Gastrocnemius medialis (tissue), 4 donors: Measurements from ENCODE around the gene INPP4B. TPM values are rescaled to one million over a fixed set of nuclear protein-coding genes. Genes with fewer than 3 reads are reported as not detected.
A peak's percentile ranks its signal among the peaks of the same experiment; 100 is the strongest.

Experiments used
- ATAC-seq, 2 donors: fragments of 150-250 bp; one replicate each; pipeline ENCODE4 v1.9.1; 2016
- DNase-seq, 2 donors: peaks; one replicate each; pipeline ENCODE4 v3.0.0-alpha.2; 2019
- H3K27ac ChIP-seq, 4 donors: fragments of 200-600 bp; sonication (generic); 1 replicate in 1 of 4; 2 replicates in 3 of 4; pipeline ENCODE4 v1.5.1; 2016 to 2018; ENCODE audit warnings: mild to moderate bottlenecking in 2 of 4, moderate library complexity in 1 of 4
- H3K27me3 ChIP-seq, 3 donors: fragments of 200-600 bp; sonication (generic) in 2 of 3; 1 replicate in 1 of 3; 2 replicates in 2 of 3; pipeline versions ENCODE4 v1.5.1 to v1.6.0; 2016 to 2019; ENCODE audit warnings: mild to moderate bottlenecking in 1 of 3, moderate library complexity in 1 of 3
- H3K36me3 ChIP-seq, 2 donors: fragments of 200-600 bp; sonication (generic) in 1 of 2; one replicate each; pipeline ENCODE4 v1.5.1; 2017 to 2018
- H3K4me1 ChIP-seq, 2 donors: fragments of 200-600 bp; sonication (generic) in 1 of 2; one replicate each; pipeline ENCODE4 v1.5.1; 2016 to 2017; ENCODE audit warnings: mild to moderate bottlenecking in 2 of 2
- H3K4me3 ChIP-seq, 4 donors: fragments of 200-600 bp; sonication (generic) in 3 of 4; 1 replicate in 1 of 4; 2 replicates in 3 of 4; pipeline ENCODE4 v1.5.1; 2016 to 2019; ENCODE audit warnings: mild to moderate bottlenecking in 2 of 4
- H3K9me3 ChIP-seq, 3 donors: fragments of 200-600 bp; sonication (generic) in 2 of 3; 1 replicate in 1 of 3; 2 replicates in 2 of 3; pipeline ENCODE4 v1.5.1; 2016 to 2019
- CTCF ChIP-seq, 5 experiments: fragments of 450-650 bp in 3 of 5; fragments of 200-600 bp in 2 of 5; sonication (generic) in 2 of 5; IDR thresholded peaks in 4 of 5; conservative IDR thresholded peaks in 1 of 5; 1 replicate in 4 of 5; 2 replicates in 1 of 5; pipeline ENCODE4 v1.5.1; 2016 to 2019; ENCODE audit warnings: antibody characterized with exemption in 5 of 5, mild to moderate bottlenecking in 3 of 5, moderate library complexity in 3 of 5
- POLR2A ChIP-seq, 2 donors: fragments of 450-650 bp; IDR thresholded peaks; one replicate each; pipeline ENCODE4 v1.6.1; 2017; ENCODE audit warnings: antibody characterized with exemption in 2 of 2, mild to moderate bottlenecking in 2 of 2, moderate library complexity in 2 of 2
- in situ Hi-C, 4 donors: fragments of 200-750 bp; cut with MboI; loops; one replicate each; pipeline versions ENCODE4 v1.15.0 to v1.8.0; 2017; ENCODE audit warnings: low sequenced_read_pairs in 4 of 4
- intact Hi-C: fragments of 100-400 bp; cut with DNase I; formaldehyde crosslinking; loops from one replicate; pipeline ENCODE4 v1.15.1; 2023; ENCODE audit warnings: low total_unique reads
- total RNA-seq, 4 donors: library from RNA; depleted of rRNA; stranded (reverse); fragments of >200 nt; gene quantifications; one replicate each; pipeline versions ENCODE4 v1.1.0 to v1.2.3, GENCODE V29; 2016

The INPP4B gene
- total RNA-seq, 4 donors from 2014 or later, result 7.5 to 23.6 (median 9.1) TPM

- no peaks in the 10 kb centered on the region for H3K27me3 ChIP-seq
- DNase-seq (no peak), ATAC-seq (peak; percentile 31 to 47)
- in situ Hi-C loops (no loop called here), intact Hi-C loops (loop anchor here (5.0 to 10.0 kb wide), 3 partner anchors 42 to 580 kb away; partner anchors contain the start of gene INPP4B)
- H3K4me1 ChIP-seq, result peaks cover 26 to 36% of the 10 kb centered on the region in 2 donors
- peak overlapping the region; percentile 78 to 94 (median 86) for H3K27ac ChIP-seq
- H3K36me3 ChIP-seq, result peaks cover 0 to 1% of the 10 kb centered on the region in 2 donors
- TF ChIP-seq CTCF (IDR thresholded peaks at IDR 0.05 in 4 of 5, conservative IDR thresholded peaks at IDR 0.05 in 1 of 5) (no peak), POLR2A (IDR thresholded peaks at IDR 0.05) (no peak)
- H3K4me3 ChIP-seq, result peak overlapping the region in 2 of 4 donors; percentile 1 to 19
- H3K9me3 ChIP-seq, result no peaks in the 10 kb centered on the region
These were observed 581.1 kb downstream of the INPP4B start for GRCh38 chr4:142264961-142265360.

GRCh38 chr4:142262956-142263355 is 583.1 kb downstream of the INPP4B start:
- in situ Hi-C loops (no loop called here), intact Hi-C loops (loop anchor here (10.0 kb wide), 1 partner anchor 582 kb away; the partner anchor contains the start of gene INPP4B)
- Histone ChIP-seq H3K27ac (no peak overlapping the region), H3K4me1 (peaks cover 26 to 36% of the 10 kb centered on the region in 2 donors), H3K36me3 (peaks cover 0 to 7% of the 10 kb centered on the region in 2 donors), H3K9me3 (no peaks in the 10 kb centered on the region), H3K4me3 (no peak overlapping the region), H3K27me3 (no peaks in the 10 kb centered on the region)
- no peak for TF ChIP-seq CTCF (IDR thresholded peaks at IDR 0.05 in 4 of 5, conservative IDR thresholded peaks at IDR 0.05 in 1 of 5)
- no peak for TF ChIP-seq POLR2A (IDR thresholded peaks at IDR 0.05)
- DNase-seq (no peak), ATAC-seq (no peak)

- no peaks in the 10 kb centered on the region for H3K36me3 ChIP-seq
- ATAC-seq, result no peak
- DNase-seq, result no peak
- no peaks in the 10 kb centered on the region for H3K9me3 ChIP-seq
- no peak overlapping the region for H3K27ac ChIP-seq
- TF ChIP-seq POLR2A (IDR thresholded peaks at IDR 0.05), result no peak
- no peaks in the 10 kb centered on the region for H3K27me3 ChIP-seq
- H3K4me3 ChIP-seq, result no peak overlapping the region
- intact Hi-C loops, result no loop called here
- in situ Hi-C loops, result no loop called here
- H3K4me1 ChIP-seq, result no peaks in the 10 kb centered on the region
These were observed 597.2 kb downstream of the INPP4B start for GRCh38 chr4:142248946-142249345.

- intact Hi-C loops, result no loop called here
- Histone ChIP-seq H3K27me3 (no peaks in the 10 kb centered on the region), H3K4me3 (no peak overlapping the region), H3K27ac (no peak overlapping the region), H3K36me3 (no peaks in the 10 kb centered on the region), H3K4me1 (no peaks in the 10 kb centered on the region), H3K9me3 (no peaks in the 10 kb centered on the region)
- in situ Hi-C loops, result no loop called here
- no peak for ATAC-seq
- DNase-seq, result no peak
- TF ChIP-seq POLR2A (IDR thresholded peaks at IDR 0.05) (no peak), CTCF (IDR thresholded peaks at IDR 0.05 in 4 of 5, conservative IDR thresholded peaks at IDR 0.05 in 1 of 5) (no peak)
These were observed 602.8 kb downstream of the INPP4B start for GRCh38 chr4:142243255-142243654.

GRCh38 chr4:142242156-142242555 is 603.9 kb downstream of the INPP4B start:
- H3K36me3 ChIP-seq, result no peaks in the 10 kb centered on the region
- ATAC-seq, result no peak
- H3K27me3 ChIP-seq, result no peaks in the 10 kb centered on the region
- H3K4me3 ChIP-seq, result no peak overlapping the region
- in situ Hi-C loops, result no loop called here
- H3K9me3 ChIP-seq, result no peaks in the 10 kb centered on the region
- no peaks in the 10 kb centered on the region for H3K4me1 ChIP-seq
- no peak for DNase-seq
- no peak overlapping the region for H3K27ac ChIP-seq
- no peak for TF ChIP-seq CTCF (IDR thresholded peaks at IDR 0.05 in 4 of 5, conservative IDR thresholded peaks at IDR 0.05 in 1 of 5)
- no peak for TF ChIP-seq POLR2A (IDR thresholded peaks at IDR 0.05)
- intact Hi-C loops, result no loop called here
